PC-9 (cell line): ENCODE data around the gene CENPX.

Experiments
- CTCF ChIP-seq: fragments of 200-600 bp; sonication (generic); conservative IDR thresholded peaks from 2 replicates; pipeline ENCODE4 v1.6.1; 2017; ENCODE audit warnings: mixed run types, antibody characterized with exemption, mild to moderate bottlenecking, moderate library complexity
- EZH2 ChIP-seq: fragments of 200-600 bp; sonication (generic); IDR thresholded peaks from 2 replicates; pipeline ENCODE4 v1.8.0; 2017; ENCODE audit warnings: antibody characterized with exemption, low read depth

- TF ChIP-seq CTCF (no peak), EZH2 (no peak)
These were observed 21.1 kb downstream of the CENPX start for GRCh38 chr17:82001571-82002056.
